Epithelial cell of proximal tubule (primary cell): Measurements from ENCODE around the gene HLA-DQB1. TPM values are rescaled to one million over a fixed set of nuclear protein-coding genes. Genes with fewer than 3 reads are reported as not detected.
"Not testable (repeated sequence)": the region's sequence is repeated elsewhere in the genome, so short reads cannot be mapped to it uniquely, and the experiment has no call there.

ENCODE experiments used
- DNase-seq: peaks from one replicate; pipeline ENCODE4 v3.0.0-alpha.2; 2011; ENCODE audit warnings: low read depth
- H3K4me3 ChIP-seq: 2 replicates; pipeline ENCODE4 v1.5.1; 2011; ENCODE audit warnings: low read depth, mild to moderate bottlenecking, low read length
- CTCF ChIP-seq: conservative IDR thresholded peaks from 2 replicates; pipeline ENCODE4 v1.5.1; 2012; ENCODE audit warnings: low read depth, mild to moderate bottlenecking, low read length
- total RNA-seq: library from RNA; depleted of rRNA; stranded (reverse); fragments of >200 nt; gene quantifications from 2 replicates; pipeline ENCODE4 v1.2.3, GENCODE V29; 2015

The HLA-DQB1 gene
- total RNA-seq, 1 donor from 2014 or later = 0.58 TPM

- DNase-seq = no peak
- TF ChIP-seq CTCF = peak; percentile 79
These were observed 25.6 kb upstream of the HLA-DQB1 start for GRCh38 chr6:32692019-32692418.

GRCh38 chr6:32689531-32690501 lies 23.4 kb upstream of the HLA-DQB1 start:
- TF ChIP-seq CTCF = no peak
- no peak for DNase-seq
- no peak overlapping the region for H3K4me3 ChIP-seq

More at GRCh38 chr6:32692019-32692418, 25.6 kb upstream of the HLA-DQB1 start:
- H3K4me3 ChIP-seq = no peak overlapping the region

- TF ChIP-seq CTCF = no peak
- DNase-seq = no peak
- no peak overlapping the region for H3K4me3 ChIP-seq
These were observed 19.1 kb upstream of the HLA-DQB1 start for GRCh38 chr6:32685603-32686002.

GRCh38 chr6:32684246-32684645 lies 17.8 kb upstream of the HLA-DQB1 start:
- no peak overlapping the region for H3K4me3 ChIP-seq
- DNase-seq = no peak
- no peak for TF ChIP-seq CTCF

GRCh38 chr6:32680055-32680454 lies 13.6 kb upstream of the HLA-DQB1 start:
- no peak for TF ChIP-seq CTCF
- H3K4me3 ChIP-seq = no peak overlapping the region
- no peak for DNase-seq

- no peak for DNase-seq
- no peak overlapping the region for H3K4me3 ChIP-seq
- TF ChIP-seq CTCF = no peak
These were observed 13.0 kb upstream of the HLA-DQB1 start for GRCh38 chr6:32679492-32679891.

- H3K4me3 ChIP-seq, DNase-seq: not testable (repeated sequence)
These were observed 7.7 kb upstream of the HLA-DQB1 start for GRCh38 chr6:32674123-32674522.

GRCh38 chr6:32671908-32672307 lies 5.5 kb upstream of the HLA-DQB1 start:
- H3K4me3 ChIP-seq, DNase-seq: not testable (repeated sequence)
